ENCODE results near the gene MMAA.
A peak's percentile ranks its signal among the peaks of the same experiment; 100 is the strongest.
"Not testable (repeated sequence)": the region's sequence is repeated elsewhere in the genome, so short reads cannot be mapped to it uniquely, and the experiment has no call there.

The MMAA gene

GRCh38 chr4:145635117-145635516 is 15.9 kb downstream of the MMAA start:
- no peak for DNase-seq

- DNase-seq: no peak
These were observed 16.4 kb downstream of the MMAA start for GRCh38 chr4:145635630-145636029.

- no peak for DNase-seq
These were observed 20.1 kb downstream of the MMAA start for GRCh38 chr4:145639186-145639698.

GRCh38 chr4:145640236-145640635 is 21.1 kb downstream of the MMAA start:
- not testable (repeated sequence) for DNase-seq

- DNase-seq: no peak
These were observed 24.1 kb downstream of the MMAA start for GRCh38 chr4:145643295-145643694.

GRCh38 chr4:145644699-145645098 is 25.5 kb downstream of the MMAA start:
- peak in 1 of 5 experiments; percentile 23 for DNase-seq

DNA sequence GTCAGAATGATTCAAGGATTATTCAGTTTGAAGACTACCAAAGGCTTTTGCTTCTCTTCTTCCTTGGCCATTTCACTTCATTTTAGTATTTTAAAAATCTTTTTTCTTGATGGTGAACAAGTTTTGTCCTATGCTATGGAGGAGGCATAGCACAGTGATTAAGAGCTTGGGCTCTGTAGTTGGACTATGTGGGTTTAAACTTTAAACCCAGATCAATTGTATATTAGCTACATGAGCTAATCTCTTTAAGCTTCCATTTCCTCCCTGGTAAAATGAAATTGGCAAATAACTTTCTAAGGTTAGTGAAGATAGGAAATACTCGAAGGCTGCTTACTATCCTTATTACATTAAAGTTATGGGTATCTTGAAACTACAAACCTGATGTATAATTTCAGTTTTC is 37.0 kb downstream of the MMAA start:
- no peak for DNase-seq

- no peak for DNase-seq
These were observed 40.9 kb downstream of the MMAA start for GRCh38 chr4:145660064-145660463.

GRCh38 chr4:145663194-145663593 is 44.0 kb downstream of the MMAA start:
- DNase-seq: no peak

GRCh38 chr4:145665773-145666172 is 46.6 kb downstream of the MMAA start:
- DNase-seq: no peak

- DNase-seq: no peak
These were observed 51.2 kb downstream of the MMAA start for GRCh38 chr4:145670422-145670821.

DNA sequence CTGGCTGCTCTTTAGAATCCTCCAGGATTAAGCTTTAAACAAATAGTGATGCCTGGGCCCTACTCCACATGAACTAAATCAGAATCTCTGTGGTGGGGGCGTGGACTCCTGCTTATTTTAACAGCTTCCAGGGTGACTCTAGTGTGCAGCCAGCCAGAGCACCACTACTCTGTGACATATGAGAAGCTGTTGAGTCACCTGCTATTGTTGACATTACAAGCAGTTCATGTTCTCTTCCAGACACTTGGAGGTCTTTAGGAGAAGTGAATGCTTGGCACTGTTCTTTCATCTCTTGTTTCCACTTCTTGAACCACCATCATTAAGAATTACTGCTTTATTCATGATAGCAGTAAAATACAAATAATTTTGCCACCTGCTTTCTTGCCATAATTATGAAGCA is 60.3 kb downstream of the MMAA start:
- no peak for DNase-seq

DNA sequence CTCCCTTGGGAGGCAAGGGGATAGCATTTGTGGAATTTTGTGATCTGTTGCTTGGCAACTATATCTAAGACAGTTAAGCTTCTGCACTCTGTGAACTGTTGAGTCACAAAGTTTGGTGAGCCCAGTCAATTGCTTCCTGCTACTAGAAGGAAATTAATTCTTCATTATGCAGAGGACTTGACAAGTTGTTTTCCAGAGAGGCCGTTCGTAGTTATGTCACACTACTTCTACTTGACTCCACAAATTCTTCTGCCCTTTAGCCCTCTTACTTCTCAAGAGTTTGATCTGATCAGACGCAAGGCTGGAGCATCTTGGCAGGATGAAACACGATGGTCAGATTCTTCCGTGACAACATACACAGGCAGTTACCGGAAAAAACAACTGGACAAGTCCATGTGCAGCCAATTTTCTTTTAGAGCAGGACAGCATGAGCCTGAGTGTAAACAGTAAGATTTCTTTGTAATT is 60.8 kb downstream of the MMAA start, which contains the start of gene C4orf51:
Gene C4orf51 (plus strand): TSS at position 156 of the 465 bp plus-strand sequence. CDS start 58 bp downstream, at position 214.
- no peak for DNase-seq

DNA sequence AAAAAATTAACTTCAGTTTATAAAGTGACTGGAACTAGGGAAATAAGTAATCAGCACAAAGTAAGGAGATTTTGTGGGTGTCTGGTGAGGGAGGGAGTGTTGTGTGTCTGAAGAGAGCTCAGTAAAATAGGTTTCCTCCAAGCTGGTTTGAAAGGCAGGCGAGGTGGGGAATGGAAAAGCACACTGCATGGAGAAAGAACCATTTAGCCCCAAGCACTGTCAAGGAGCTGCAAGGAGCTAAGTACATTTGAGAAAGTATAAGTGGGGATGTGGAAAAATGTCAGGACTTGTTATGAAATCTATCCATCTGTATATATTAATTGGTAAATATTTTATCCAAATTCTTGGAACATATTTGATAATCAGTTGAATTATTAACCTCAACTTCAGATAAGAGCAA is 61.7 kb downstream of the MMAA start:
- no peak for DNase-seq

GRCh38 chr4:145681518-145681917 is 62.3 kb downstream of the MMAA start:
- DNase-seq: no peak

DNA sequence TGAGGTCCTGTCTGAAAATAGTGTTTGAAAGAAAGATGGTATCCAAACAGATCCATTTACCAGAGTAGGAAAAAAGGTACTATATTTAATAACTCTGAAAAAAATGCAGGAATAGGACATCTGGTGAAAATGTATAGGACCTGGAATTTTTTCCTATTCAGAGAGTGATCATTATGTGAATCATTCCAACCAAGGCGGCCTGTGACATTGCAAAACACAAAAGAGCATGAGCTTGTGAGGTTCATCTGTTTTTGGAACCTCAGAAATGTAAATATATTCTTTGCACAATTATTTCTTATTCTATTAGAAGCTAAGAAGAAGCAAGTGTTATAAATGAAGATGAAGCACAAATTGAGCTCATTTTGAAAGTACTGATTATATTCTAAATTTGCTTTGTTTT is 62.8 kb downstream of the MMAA start:
- DNase-seq: no peak

GRCh38 chr4:145686991-145687390 is 67.8 kb downstream of the MMAA start:
- DNase-seq: no peak

GRCh38 chr4:145690610-145691009 is 71.4 kb downstream of the MMAA start:
- no peak for DNase-seq

DNA sequence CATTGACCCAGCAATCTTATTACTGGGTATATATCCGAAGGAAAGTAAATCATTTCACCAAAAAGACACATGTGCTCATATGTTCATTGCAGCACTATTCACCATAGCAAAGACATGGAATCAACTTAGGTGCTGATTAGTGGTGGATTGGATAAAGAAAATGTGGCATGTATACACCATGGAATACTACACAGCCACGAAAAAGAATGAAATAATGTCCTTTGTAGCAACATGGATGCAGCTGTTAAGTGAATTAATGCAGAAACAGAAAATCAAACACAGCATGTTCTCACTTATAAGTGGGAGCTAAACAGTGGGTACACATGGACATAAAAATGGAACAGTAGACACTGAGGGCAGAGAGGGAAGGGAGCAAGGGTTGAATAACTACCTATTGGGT is 72.2 kb downstream of the MMAA start:
- not testable (repeated sequence) for DNase-seq

DNA sequence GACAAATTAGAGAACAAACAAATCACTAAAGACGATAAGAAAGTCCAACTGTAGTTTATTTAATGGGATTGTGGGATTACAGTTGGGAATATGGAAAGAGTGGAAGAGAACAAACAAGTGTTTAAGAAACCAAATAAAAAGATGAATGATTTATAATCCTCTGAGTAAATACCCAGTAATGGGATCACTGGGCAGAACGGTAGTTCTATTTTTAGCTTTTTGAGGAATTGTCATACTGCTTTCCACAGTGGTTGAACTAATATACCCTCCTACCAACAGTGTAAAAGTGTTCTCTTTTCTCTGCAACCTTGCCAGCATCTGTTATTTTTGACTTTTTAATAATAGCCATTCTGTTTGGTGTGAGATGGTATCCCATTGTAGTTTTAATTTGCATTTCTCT is 75.7 kb downstream of the MMAA start:
- DNase-seq: no peak

DNA sequence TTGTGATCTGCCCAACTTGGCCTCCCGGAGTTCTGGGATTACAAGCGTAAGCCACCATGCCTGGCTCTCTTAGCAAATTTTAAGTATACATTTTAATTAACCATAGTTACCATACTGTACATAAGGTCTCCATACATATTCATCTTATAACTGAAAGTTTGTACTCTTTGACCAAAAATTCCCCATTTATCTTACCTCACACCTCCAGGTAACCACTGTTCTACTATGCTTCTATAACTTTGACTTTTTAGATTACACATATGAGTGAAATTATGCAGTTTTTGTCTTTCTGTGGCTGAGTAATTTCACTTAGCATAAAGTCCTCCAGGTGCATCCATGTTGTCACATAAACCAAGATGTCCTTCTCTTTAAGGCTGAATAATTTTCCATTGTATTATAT is 78.1 kb downstream of the MMAA start:
- no peak for DNase-seq

- no peak for DNase-seq
These were observed 79.3 kb downstream of the MMAA start for GRCh38 chr4:145698507-145698906.

DNA sequence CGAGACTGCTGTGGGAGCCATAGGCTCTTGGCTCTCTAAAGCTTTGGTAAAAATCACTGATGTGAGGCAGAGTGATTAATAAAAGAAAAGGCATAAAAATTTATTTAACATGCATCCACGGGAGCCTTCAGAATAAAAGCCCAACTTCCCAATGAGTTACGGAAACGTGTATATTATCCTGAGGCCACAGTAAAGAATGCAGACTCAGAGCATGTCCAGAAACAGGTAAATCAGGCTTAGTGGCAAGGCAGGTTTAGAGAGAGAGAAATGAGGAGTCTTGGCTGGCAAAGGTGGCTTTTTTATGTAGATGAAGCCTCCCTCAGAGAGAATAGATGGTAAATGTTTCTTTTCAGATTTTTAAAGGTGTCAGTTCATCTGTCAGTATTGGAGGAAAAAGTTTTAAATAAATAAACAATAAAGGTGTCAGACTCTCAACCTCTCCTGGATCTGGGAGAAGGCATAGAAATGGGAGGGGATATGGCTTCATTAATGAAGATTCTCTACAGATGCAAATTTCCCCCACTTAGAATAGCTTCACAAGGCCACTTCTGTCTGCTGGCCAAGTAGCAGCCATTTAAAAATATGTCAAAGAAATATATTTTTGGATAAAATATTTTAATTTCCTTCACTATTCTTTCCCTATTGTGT is 84.8 kb downstream of the MMAA start:
- no peak for DNase-seq

- peak in 1 of 5 experiments; percentile 21 for DNase-seq
These were observed 90.2 kb downstream of the MMAA start for GRCh38 chr4:145709336-145709735.
